ENCODE measurements around the gene BRCA1.
"Not testable (repeated sequence)": the region's sequence is repeated elsewhere in the genome, so short reads cannot be mapped to it uniquely, and the experiment has no call there.

The BRCA1 gene

DNA sequence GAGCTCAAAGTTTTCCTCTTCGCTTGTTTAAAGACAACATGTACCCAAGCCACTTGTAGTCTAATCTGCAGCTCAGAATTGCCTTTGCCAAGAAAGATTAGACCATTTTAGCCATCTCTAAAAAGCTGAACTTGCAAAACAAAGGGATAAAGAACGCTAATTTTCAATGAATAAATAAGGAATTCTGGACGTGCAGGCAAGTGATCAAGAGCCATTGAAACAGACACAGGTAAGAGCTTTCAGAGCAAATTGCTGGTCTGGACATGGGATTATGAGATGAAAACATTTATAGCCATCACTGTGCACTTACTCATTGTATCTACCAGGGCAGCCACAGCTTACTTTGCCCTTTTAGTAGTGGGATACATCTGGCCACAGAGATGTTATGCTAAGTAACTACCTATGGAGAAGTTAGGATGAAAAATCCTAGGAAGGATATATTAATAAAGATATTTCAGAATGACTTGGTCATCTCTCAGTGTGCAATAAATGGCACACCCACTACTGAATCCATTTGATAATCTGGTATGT lies 55.7 kb downstream of the BRCA1 start:
- no peak for DNase-seq (ENCODE audit: low spot score)

DNA sequence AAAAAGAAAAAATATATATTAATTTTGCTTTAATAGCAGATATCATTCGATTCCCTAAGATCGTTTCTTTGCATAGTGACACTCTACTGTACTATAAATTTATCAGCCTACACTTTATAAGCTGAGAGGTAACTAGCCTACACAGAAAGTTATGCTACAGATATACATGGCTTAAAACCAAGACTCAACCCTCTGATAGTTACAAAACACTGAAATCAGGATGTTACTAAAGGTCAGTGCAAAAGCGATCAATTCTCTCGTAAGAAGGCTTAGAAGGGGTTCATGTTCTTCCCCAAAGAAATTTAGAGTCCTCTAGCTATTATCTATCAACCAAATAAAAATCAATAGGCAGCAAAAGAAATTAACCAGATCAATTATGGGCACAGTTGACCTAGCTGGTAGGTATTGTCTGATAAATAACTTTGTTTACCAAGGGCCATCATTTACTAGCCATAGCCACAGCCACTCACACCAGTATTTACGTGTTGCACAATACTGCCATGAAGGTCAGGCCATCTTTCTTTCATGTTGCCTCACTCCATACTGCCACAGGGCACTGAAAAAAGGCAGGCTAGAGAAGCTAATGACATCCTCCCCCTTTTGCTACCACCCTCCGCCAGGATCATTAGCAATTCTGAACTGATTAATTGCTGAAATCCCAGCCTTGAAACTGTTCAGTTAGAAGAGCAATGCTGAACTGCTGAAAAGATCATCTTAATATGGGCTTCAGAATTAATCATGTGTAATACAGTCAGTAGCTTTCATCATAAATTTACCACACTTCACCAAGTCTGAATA lies 56.4 kb downstream of the BRCA1 start:
- DNase-seq (ENCODE audit: low spot score), result no peak

DNA sequence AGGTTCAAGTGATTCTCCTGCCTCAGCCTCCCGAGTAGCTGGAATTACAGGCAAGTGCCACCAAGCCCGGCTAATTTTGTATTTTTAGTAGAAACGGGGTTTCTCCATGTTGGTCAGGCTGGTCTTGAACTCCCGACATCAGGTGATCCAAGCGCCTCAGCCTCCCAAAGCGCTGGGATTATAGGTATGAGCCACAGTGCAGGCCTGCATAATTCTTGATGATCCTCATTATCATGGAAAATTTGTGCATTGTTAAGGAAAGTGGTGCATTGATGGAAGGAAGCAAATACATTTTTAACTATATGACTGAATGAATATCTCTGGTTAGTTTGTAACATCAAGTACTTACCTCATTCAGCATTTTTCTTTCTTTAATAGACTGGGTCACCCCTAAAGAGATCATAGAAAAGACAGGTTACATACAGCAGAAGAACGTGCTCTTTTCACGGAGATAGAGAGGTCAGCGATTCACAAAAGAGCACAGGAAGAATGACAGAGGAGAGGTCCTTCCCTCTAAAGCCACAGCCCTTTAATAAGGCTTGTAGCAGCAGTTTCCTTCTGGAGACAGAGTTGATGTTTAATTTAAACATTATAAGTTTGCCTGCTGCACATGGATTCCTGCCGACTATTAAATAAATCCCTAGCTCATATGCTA lies 62.1 kb downstream of the BRCA1 start:
- no peak for DNase-seq (ENCODE audit: low spot score)

DNA sequence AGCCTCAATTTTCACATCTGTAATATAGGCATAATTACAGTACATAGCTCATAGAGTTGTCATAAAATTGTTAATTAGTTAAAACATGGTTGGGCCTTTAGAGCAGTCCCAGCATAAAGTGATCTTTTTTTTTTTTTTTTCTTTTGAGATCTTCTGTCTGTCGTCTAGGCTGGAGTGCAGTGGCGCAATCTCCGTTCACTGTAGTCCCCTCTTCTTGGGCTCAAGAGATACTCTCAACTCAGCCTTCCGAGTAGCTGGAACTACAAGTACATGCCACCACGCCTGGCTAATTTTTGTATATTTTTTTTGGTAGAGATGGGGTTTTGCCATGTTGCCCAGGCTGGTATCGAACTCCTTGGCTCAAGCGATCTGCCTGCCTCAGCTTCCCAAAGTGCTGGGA lies 69.1 kb downstream of the BRCA1 start:
- no peak for DNase-seq (ENCODE audit: low spot score)

DNA sequence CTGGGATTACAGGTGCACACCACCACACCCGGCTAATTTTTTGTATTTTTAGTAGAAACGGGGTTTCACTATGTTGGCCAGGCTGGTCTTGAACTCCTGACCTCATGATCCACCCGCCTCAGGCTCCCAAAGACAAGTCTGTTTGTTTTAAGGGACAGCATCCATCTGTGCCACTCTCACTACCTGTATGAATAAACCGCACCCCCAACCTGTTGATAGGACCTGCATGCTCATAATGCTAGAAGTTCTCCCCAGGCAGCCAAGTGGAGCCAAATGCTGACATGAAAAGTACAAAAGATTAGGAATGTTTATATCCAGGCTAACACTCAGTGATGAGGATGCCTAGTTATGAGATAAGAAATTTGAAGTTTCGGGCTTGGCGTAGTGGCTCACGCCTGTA lies 72.2 kb downstream of the BRCA1 start:
- not testable (repeated sequence) for DNase-seq (ENCODE audit: low spot score)

DNA sequence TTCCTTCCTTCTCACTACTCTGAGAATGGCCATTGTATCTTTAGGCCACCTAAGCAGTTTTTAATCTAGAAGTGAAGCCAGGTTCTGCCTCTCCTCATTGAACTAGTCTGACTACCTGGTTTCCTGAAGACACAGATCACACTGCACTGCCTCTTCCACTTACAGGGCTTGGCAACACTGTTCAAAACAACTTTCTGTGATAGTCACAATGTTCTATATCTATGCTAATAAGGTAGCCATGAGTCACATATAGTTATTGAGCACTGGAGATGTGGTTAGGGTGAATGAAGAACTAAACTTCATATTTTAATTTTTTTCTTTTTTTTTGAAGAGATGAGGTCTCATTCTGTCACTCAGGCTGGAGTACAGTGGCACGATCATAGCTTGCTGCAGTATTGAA lies 73.2 kb downstream of the BRCA1 start:
- DNase-seq (ENCODE audit: low spot score), result no peak

DNA sequence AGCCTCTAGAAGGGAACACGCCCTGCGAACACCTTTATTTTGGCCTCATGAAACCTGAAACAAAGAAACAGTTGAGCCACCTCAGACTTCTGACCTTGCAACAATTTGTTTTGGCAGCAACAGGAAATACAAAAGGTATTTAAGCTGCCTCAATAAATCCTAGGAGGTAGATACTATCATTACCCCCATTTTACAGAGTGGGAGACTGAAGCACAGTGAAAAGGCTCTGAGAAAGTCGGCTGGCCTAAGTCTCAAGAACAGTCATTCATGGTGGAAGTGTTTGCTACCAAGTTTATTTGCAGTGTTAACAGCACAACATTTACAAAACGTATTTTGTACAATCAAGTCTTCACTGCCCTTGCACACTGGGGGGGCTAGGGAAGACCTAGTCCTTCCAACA lies 81.1 kb downstream of the BRCA1 start:
- DNase-seq (ENCODE audit: low spot score), result no peak

DNA sequence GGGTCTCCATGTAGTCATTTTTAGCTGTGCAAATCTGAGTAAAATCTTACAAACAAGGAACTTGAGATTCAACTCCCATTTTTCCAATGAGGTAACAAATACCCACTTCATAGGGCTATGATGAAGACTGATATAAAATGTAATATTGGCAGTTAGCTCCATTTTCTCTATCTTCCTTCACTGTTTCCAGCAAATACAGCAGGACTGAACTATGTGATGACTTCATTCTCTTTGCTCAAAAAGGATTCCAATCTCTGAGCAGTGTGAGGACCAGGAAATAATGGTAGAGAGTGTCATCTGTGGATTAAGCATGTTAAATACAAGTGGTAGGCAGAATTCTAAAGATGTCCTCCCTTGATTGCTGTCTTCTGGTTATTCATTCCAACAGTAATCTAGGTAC lies 81.9 kb downstream of the BRCA1 start:
- DNase-seq (ENCODE audit: low spot score), result no peak

DNA sequence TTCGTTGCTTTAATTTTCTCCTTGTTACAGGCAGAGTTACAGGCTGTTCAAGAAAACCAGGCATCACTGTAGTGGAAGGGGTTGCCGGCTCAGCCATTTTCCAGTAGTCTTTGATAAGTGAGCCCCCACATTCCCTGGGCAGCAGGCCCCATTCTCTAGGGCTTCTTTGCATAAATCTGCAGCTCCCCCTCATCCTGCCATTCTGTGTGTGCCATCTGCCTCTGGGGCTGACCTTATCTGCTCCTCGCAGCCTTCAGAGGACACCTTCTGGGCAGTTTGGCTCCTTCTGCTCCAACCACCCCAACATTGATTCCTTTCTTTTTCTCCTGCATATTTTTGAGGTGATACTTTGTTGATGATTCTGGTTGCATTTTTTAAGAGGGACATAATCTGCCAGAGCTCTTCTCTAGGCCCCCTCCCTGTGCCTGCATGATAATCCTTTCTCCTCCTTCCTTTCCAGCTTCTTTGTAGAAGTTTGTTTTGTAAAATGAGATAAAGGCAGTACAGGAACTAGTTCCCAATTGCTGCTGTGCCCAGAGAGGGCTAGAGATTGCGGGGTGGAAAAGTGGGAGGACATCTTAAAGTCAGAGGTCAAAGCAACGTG lies 83.0 kb downstream of the BRCA1 start:
- DNase-seq (ENCODE audit: low spot score), result no peak

DNA sequence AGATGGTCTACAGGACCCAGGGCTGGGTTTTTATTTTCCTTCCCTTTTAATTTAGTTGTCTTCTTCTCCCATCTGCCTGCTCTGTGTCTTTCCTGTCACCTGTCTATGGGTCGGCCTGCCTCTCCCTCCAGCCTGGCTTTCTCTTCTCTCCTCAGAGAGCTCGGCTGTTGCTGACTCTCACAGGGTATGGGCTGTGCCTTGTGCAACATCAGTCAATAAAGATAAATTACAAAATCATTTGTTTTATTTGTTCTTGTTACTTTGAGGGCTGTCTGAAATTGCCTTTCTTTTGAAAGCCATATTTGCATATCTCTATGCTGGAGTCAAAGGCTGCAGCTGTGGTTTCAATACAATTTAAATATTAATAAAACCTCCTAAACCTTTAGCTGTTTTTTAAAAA lies 84.5 kb downstream of the BRCA1 start:
- no peak for DNase-seq (ENCODE audit: low spot score)

DNA sequence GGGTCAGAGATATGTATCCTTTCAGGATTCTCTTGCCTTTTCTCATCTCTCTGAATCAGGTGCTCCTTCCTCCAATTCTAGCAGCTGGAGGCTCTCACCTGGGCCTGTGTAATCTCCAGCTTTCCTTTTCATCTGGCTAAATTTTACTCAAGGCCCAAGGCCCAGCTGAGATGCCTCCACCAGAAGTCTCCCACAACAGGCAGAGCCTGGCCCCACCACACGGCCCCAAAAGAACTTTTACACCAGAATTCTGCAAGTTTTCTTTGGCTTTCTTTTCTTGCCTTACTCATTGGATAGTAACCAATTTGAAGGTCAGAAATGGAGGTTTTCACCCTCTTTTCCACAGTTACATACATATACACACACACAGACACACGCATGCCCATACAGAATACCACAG lies 85.5 kb downstream of the BRCA1 start:
- no peak for DNase-seq (ENCODE audit: low spot score)

DNA sequence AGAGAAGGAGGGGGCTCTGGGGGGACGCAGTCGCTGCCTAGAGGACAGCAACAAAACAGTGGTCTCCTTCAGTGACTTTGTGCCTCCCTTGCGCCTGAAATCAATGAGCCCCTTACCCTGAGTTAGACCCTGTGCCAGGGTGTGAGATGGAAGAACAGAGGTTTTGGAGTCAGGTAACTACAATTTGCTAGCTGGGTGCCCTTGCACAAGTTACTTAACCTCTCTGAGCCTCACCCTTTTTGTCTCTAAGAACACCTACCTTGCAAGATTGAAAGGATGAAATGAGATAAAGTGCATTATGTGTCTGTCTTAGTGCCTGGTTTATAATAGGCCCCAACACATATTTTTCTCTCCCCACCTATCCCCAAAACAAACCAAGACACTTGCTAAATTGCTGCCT lies 90.3 kb downstream of the BRCA1 start:
- DNase-seq (ENCODE audit: low spot score), result no peak

DNA sequence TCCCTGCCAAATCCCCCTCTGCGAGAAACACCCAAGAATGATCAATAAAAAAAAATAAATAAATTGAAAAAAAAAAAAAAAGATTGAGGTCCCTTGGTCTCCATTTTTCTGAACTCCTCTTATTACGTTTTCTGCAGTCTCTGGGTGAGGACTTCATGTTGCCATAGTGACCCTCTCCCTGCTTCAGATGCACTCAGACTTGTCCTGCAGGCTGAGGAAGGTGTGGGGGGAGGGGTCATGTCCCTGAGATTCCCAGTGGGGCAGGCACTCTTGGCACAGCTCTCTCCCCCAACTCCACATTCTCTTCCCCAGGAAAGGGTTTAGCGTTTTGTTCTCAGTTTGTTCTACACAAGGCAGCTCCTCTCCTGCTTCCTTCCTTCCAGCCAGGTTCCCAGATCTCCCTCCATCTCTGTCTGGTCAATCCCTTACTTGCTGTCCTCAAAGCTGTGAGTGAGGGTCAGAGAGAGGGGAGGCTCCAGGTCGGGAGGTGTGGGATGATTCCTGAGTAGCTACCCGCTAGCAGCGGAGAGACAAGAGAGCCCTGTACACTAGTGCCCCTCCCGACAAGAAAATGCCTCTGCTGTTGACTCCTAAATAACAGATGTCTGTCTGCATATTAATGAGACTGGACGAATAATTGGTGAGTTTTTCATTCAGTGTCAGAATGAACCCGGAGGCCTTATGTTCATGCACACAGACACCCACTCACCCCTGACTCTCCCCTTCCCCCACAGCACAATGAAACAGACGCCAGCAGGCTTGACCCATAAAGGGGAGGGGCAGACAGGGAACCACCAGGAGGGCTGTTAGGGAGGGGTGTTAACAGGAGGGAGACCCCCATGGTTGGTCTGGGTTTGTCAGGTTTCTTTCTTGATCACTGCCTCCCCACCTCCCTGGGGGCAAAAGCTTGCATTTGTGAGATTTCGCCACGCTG lies 90.9 kb downstream of the BRCA1 start:
- DNase-seq (ENCODE audit: low spot score), result no peak

DNA sequence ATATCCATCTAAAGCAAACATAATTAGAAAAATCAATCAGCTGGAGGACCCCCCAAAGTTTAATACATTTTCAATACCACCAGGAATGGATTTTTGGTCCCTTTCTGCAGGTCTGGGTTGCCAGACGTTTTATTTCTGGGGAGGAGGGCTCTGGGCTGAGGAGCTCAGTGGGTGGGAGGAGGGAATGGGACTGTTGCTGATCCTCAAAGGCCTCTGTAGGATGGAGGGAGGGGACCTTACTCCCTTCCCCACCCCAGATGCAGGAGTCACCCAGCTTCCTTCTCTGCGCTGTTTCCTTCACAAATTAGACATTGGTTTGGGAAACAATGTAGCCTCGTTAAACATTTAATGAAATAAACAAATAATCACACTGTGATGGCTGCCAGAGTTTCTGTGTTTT lies 93.5 kb downstream of the BRCA1 start:
- no peak for DNase-seq (ENCODE audit: low spot score)

DNA sequence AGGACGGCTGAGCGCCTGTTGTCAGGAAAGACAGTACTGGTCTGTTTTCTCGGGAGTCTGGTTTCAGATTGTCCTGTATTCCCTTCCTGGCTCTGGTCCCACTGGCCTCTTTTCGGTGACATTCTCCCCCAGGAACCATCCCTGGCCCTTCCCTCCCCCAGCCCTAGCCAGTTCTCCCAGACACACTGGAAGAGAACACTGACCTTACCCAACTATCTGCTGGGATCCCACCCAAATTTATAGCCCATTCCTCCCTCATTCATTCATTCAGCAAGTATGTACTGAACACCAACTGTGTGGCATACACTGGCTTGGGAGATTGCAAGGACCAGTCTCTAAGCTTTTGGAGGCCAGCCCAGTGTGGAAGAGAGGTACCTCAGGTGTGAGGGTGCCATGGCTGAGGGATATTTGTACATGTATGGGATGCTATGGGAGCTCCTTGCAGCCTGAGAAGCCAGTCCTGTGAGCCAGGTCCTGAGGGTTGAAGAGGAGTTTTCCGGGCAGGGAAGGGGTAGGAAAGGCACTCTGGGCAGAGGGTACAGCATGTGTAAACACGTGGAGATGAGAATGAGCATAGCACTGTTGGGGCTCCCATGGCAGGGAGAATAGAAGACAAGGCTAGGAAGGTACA lies 94.9 kb downstream of the BRCA1 start:
- no peak for DNase-seq (ENCODE audit: low spot score)

DNA sequence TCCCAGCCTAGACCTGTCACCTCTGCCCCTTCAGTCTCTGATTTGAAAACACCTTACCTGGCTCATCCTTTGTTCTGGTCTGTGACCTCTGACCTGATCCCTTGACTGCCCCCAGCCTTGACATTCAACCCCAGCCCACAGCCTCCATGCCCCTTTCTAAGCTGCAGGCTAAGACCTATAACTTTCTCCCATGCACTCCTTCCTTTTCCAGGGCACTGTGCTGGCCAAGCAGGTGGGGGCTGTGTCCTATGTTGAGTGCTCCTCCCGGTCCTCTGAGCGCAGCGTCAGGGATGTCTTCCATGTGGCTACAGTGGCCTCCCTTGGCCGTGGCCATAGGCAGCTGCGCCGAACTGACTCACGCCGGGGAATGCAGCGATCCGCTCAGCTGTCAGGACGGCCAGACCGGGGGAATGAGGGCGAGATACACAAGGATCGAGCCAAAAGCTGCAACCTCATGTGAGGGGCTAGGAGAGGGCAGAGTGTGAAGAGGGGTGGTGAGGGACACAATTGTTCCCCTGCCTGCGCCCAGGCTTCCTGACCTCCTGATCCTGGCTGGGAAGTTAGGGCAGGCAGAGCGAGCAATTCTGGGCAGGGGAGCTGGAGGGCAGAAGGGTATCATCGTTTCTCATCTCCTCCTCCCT lies 96.8 kb downstream of the BRCA1 start:
- DNase-seq (ENCODE audit: low spot score), result no peak

DNA sequence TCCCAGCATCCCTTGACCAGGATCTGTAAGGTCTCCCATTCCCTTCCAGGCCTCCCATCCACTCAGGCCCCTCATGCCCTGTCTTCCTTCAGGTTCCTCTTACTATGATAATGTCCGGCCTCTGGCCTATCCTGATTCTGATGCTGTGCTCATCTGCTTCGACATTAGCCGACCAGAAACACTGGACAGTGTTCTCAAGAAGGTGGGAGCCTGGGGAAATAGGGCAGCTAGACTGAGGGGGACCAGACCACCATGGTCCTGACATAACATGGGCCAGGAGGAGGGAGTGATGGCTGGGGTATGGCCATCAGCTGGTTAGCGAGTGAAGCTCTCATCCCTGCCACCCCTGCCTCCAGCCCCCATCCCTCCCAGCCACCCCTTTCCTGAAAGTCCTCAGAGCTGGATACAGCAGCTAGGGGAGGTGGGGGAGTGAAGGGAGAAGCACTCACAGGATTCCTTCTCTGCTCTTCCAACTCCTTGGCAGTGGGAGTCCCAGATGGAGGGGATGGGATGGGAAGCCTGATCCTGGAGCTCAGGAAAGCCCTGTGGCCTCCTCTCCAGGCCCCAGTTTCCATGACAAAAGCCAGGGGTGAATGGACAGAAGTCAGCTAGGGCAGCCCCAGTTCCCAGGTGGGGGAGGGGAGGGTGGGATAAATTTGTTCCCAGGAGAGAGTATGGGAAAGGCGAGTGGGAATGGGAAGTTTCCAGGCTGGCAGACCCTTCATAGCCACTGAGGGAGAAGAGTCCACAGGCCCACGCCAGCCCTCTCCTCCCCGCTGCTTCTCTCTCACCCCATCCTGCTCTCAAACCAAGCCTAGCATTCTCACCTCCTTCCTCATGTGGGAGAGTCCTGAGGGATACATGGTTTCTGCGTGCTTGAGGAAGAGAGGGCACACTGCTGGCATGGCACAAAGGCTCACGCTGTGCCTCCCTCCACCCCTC lies 97.8 kb downstream of the BRCA1 start:
- no peak for DNase-seq (ENCODE audit: low spot score)

DNA sequence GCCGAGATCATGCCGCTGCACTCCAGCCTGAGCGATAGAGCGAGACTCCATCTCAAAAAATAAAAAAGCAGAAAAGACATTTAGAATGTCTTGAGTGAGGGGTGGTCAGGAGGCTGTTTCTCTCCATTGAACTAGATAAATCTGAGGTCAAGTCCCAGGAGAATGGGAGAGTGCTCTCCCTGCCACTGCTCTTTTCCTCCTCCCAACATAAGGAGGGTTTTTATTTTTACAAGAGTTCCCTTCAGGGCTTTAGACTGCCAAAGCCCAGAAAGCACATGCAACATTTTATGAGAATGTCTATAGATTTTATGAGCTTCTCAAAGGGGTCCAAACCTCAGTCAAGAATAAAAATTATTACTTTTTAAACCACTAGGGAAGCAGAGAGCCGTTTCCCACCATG lies 98.6 kb downstream of the BRCA1 start:
- no peak for DNase-seq (ENCODE audit: low spot score)

DNA sequence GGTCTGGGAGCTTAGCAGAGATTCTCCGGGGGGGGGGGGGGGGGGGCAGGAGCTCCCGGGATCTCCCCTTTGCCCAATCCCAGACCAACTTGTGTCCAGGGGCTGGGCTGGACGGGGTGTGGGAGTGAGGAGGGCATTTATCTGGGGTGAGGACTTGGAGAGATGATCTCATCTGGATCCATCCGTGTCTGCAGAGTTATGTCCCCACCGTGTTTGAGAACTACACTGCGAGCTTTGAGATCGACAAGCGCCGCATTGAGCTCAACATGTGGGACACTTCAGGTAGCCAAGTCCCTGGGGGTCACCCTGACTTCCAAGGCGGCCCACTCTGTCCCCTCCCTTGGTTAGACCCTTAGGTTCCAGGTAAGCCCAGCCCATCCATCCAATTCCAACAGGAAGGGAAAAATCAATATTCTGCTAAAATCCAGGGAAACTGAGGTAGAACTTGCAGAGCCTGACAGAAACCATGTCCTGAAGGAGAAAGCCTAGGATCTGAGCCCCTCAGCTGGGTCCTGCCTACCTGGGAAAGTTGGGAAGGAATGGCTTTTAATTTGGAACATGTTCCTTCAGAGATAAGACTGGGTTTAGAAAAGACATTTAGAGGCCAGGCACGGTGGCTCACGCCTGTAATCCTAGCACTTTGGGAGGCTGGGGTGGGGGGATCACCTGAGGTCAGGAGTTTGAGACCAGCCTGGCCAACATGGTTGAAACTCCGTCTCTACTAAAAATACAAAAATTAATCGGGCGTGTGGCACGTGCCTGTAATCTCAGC lies 99.2 kb downstream of the BRCA1 start:
- DNase-seq (ENCODE audit: low spot score), result no peak

Data from hematopoietic multipotent progenitor cell treated with erythropoietin and hydrocortisone succinate and interleukin-3 and kit ligand, for 15 days (in vitro differentiated cells).